ENCODE measurements around the gene ACP1.

Gene ACP1

DNA sequence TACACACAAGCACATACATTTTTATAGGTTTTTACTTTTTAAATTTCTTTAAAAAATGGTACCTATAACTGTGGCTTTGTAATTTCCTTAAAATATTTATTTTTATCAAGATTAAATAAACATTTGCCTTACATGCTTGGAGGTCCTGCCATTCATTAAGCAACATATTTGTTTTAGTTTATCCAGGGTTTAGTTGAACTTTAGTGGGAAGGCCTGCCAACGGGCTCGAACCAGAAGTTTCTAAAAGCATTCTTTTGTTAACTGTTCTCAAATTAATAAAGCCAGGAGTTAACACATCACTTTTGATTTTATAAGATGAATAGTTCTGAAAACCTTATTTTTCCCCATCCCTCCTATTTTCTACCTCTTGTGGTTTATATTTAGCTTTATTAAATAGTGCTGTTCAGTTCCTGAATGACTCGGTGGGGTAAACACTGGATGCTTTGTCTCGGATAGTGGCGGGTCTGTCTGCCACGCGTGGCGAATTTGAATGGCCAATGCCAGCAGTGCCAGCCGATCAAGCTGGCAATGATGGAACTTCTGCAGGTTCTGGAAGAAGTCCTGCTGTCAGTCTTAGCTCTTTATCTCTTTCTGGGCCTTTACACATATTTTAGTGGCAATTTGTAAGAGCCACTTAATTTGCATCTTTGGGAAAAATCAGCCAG, 33.1 kb upstream of the ACP1 start:
- POLR2A ChIA-PET: no interaction called here
- TF ChIP-seq, protein P1, sequence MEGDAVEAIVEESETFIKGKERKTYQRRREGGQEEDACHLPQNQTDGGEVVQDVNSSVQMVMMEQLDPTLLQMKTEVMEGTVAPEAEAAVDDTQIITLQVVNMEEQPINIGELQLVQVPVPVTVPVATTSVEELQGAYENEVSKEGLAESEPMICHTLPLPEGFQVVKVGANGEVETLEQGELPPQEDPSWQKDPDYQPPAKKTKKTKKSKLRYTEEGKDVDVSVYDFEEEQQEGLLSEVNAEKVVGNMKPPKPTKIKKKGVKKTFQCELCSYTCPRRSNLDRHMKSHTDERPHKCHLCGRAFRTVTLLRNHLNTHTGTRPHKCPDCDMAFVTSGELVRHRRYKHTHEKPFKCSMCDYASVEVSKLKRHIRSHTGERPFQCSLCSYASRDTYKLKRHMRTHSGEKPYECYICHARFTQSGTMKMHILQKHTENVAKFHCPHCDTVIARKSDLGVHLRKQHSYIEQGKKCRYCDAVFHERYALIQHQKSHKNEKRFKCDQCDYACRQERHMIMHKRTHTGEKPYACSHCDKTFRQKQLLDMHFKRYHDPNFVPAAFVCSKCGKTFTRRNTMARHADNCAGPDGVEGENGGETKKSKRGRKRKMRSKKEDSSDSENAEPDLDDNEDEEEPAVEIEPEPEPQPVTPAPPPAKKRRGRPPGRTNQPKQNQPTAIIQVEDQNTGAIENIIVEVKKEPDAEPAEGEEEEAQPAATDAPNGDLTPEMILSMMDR (IDR thresholded peaks at IDR 0.05; ENCODE audit: control extremely low read depth, extremely low read depth, low read depth, missing control alignments): no peak
- CTCF ChIA-PET: interaction anchor here (0.9 to 1.5 kb wide), 2 partner anchors 11 to 59 kb away, joined by 3 read pairs; no protein-coding TSS in a partner anchor
- no peak for DNase-seq (ENCODE audit: extremely low spot score)

DNA sequence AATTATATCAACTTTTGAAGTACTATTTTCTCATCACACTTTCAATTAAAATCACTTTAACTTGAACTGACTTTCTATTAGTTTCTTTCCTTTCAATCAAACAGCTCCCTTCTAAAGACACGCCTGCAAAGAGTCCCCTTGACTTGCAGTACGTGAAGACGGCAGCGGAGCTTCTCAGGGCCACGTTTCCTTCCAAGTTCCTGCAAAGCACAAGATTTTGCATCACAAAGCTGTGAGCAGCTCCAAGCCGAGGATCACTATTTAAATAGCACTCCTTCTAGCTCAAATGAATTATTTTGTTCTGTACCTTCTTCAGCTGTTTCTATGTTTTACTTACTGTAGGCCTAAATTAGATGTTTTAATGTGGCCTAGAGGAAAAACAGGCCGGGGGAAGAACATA, 31.7 kb upstream of the ACP1 start:
- TF ChIP-seq, protein P1 (IDR thresholded peaks at IDR 0.05; ENCODE audit: control extremely low read depth, extremely low read depth, low read depth, missing control alignments): no peak
- POLR2A ChIA-PET: no interaction called here
- DNase-seq (ENCODE audit: extremely low spot score): no peak
- CTCF ChIA-PET: interaction anchor here (0.8 to 1.5 kb wide), 3 partner anchors 9 to 17 kb away, joined by 3 to 5 read pairs (median 4); no protein-coding TSS in a partner anchor

DNA sequence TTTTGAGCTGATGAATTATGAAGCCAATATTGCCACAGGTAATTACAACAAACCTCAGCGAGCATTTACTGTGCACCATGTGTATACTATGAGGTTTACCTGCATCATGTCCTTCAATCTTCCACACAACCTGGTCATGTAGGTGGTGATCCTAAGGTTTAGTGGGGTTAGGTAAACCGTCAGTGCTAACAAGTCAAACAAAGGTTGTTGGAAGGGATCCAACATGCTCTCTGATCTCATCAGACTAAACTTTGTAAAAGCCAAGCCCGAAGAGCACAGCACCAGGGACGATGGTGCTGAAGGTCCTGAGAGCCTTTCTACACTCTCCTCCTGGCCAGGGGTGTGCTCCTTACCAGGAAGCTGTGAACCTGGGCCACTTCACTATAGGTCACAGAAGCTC, 30.3 kb upstream of the ACP1 start:
- POLR2A ChIA-PET: no interaction called here

DNA sequence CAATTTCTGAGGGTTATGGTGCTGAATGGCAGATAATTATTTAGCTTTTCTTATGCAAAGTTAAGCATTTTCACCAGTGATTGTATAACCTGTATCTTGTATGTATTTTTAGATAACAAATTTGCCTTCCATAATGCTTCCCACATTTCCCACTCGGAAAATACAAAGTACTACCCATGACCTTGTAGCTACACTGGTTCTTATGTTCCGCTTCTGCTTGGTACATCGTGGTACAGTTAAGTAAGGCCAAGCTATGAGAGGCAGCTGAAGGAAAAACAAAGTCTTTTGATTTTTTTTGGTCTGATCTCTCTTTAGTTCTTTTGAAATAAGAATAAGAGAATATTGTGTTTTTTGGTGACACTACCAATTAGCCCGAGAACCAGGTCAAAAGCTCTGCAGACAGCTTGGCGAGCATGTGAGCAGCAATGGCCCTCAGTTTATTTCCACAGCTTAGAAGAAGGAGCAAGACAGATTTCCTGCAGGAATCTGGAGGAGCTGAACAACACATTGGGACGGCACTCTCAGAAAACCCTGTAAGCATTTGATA, 27.7 kb upstream of the ACP1 start:
- CTCF ChIA-PET: interaction anchor here (1.2 to 3.5 kb wide), 6 partner anchors 8 to 1314 kb away, joined by 3 to 21 read pairs (median 4); no protein-coding TSS in a partner anchor
- TF ChIP-seq, protein P1 (IDR thresholded peaks at IDR 0.05; ENCODE audit: control extremely low read depth, extremely low read depth, low read depth, missing control alignments): no peak

More for the DNA sequence above, 30.3 kb upstream of the ACP1 start:
- no peak for DNase-seq (ENCODE audit: extremely low spot score)
- CTCF ChIA-PET: interaction anchor here (0.8 kb wide), 1 partner anchor 12 kb away, joined by 3 read pairs; no protein-coding TSS in a partner anchor
- TF ChIP-seq, protein P1 (IDR thresholded peaks at IDR 0.05; ENCODE audit: control extremely low read depth, extremely low read depth, low read depth, missing control alignments): no peak

DNA sequence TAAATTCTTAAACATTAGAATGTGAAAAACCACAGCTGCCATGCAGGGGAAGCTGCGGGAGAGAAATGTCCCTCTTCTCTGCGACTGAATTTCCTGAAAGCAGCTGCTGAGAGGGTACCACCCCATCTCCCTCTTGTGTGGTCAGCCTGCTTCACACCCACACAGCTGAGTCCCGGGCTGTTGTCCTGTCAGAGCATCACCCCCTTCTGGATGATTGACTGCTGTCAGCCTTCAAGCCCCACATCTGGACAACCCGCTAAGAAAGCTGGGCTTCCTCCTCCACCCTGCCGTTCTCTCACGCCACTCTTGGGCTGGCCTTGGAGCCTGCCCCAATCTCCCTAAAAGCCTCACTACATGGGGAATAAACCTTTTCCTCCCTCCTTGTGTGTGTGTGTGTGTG, 26.9 kb upstream of the ACP1 start:
- ChIA-PET CTCF (interaction anchor here (1.2 to 3.5 kb wide), 5 partner anchors 8 to 53 kb away, joined by 3 to 21 read pairs (median 5); no protein-coding TSS in a partner anchor), POLR2A (no interaction called here)
- TF ChIP-seq, protein P1 (IDR thresholded peaks at IDR 0.05; ENCODE audit: control extremely low read depth, extremely low read depth, low read depth, missing control alignments): no peak
- DNase-seq (ENCODE audit: extremely low spot score): no peak

More for the DNA sequence above, 27.7 kb upstream of the ACP1 start:
- no peak for DNase-seq (ENCODE audit: extremely low spot score)
- POLR2A ChIA-PET: no interaction called here

DNA sequence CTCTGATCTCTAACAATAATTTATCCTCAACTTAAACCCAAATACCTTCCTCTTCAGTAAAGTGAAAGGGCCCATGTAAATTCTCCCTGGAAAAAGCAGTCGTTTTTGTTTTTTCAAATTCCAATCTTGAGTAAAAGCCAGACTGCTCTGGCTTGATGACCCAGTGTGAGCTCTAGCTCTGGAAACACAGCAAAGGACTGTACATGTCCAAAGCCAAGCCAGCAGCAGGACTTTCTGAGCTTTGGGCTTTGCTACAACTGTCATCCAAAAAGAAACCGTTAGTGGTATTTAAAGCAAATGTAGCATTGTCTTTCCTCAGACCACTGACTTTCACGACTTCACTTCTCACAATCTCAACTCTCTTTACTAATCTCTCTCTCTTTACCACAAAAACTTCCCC, 26.3 kb upstream of the ACP1 start:
- ChIA-PET POLR2A (no interaction called here), CTCF (interaction anchor here (1.7 to 3.5 kb wide), 3 partner anchors 9 to 13 kb away, joined by 4 to 21 read pairs (median 6); no protein-coding TSS in a partner anchor)
- TF ChIP-seq, protein P1 (IDR thresholded peaks at IDR 0.05; ENCODE audit: control extremely low read depth, extremely low read depth, low read depth, missing control alignments): no peak
- DNase-seq (ENCODE audit: extremely low spot score): no peak

Measured in GM10248 (cell line).